Calu3 (cell line): Measurements from ENCODE around the gene MAP3K20. TPM values are rescaled to one million over a fixed set of nuclear protein-coding genes. Genes with fewer than 3 reads are reported as not detected.

Source experiments
- BruUV-seq: library from RNA; stranded (reverse); fragments of 400-500 nt; replicated peaks from 2 replicates; lab custom pipeline; 2021; lab: Mats Ljungman, UMichigan
- CTCF ChIA-PET: fragments of 300-600 bp; sonication (Branson Sonifier 250); formaldehyde crosslinking; loops from one replicate; lab custom pipeline; 2022; ENCODE audit warnings: antibody characterized with exemption; lab: Charles Lee
- DNase-seq: peaks from one replicate; pipeline ENCODE4 v3.0.0; 2022
- H3K27ac Mint-ChIP-seq: one replicate; pipeline ENCODE4 v1.8.0; 2022; ENCODE audit warnings: mixed read lengths; ENCODE audit not compliant: unreplicated experiment
- H3K27me3 Mint-ChIP-seq: one replicate; pipeline ENCODE4 v1.8.0; 2022; ENCODE audit warnings: mixed read lengths; ENCODE audit not compliant: unreplicated experiment
- H3K36me3 Mint-ChIP-seq: one replicate; pipeline ENCODE4 v1.8.0; 2022; ENCODE audit warnings: mild to moderate bottlenecking, moderate library complexity, mixed read lengths; ENCODE audit not compliant: insufficient read depth, unreplicated experiment
- H3K4me1 Mint-ChIP-seq: one replicate; pipeline ENCODE4 v1.8.0; 2022; ENCODE audit warnings: mild to moderate bottlenecking, low read depth, mixed read lengths; ENCODE audit not compliant: unreplicated experiment
- H3K4me3 Mint-ChIP-seq: one replicate; pipeline ENCODE4 v1.8.0; 2022; ENCODE audit warnings: mild to moderate bottlenecking, low read depth, moderate library complexity, mixed read lengths; ENCODE audit not compliant: unreplicated experiment
- H3K9me3 Mint-ChIP-seq: one replicate; pipeline ENCODE4 v1.8.0; 2022; ENCODE audit warnings: low read depth, mixed read lengths; ENCODE audit not compliant: unreplicated experiment
- intact Hi-C: fragments of 100-400 bp; cut with micrococcal nuclease; formaldehyde crosslinking; loops from one replicate; pipeline ENCODE4 v1.10.0; 2022; ENCODE audit not compliant: unreplicated experiment
- total RNA-seq: library from RNA; stranded (reverse); gene quantifications from 2 replicates; pipeline ENCODE4 v1.2.3, GENCODE V29; 2022
- TF ChIP-seq, protein P1 (sequence below): fragments of 200-600 bp; IDR thresholded peaks from one replicate; pipeline ENCODE4 v1.8.0; 2022; ENCODE audit warnings: antibody characterized with exemption; ENCODE audit not compliant: unreplicated experiment

Gene MAP3K20
- total RNA-seq, 1 experiment from 2014 or later: 37.0 TPM

DNA sequence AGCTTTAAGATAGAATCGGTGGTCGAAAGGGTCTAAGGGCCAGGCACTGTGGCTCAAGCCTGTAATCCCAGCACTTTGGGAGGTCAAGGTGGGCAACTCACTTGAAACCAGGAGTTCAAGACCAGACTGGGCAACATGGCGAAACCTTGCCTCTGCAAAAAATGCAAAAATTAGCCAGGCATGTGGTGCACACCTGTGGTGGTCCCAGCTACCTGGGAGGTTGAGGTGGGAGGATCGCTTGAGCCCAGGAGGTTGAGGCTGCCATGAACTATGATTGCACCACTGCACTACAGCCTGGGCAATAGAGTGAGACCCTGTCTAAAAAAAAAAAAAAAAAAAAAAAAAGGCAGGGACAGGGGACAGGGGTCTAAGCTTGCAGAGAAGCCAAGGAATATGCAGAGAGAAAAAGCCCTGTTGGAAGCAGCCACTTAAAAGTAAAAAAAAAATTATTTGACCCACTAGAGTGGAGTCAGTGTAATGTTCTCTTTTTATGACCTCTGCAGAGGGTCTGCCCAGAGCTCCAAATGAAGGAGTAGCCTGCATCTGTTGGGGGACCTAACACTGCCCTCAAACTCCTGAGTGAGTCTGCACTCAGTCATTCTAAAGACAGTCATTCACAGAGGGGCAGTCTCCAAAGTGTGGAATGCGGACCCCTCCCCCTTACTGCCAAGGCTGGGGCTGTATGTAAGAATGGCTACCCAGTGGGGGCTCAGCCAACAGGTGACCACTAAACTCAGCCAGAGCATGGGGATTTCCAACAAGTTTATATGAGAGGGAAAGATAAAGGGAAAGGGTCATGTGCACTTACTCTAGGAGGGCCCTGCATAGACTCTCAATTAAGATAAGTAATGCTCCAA, 160.5 kb downstream of the MAP3K20 start:
- intact Hi-C loops: no loop called here
- no peak for DNase-seq
- H3K27me3 Mint-ChIP-seq: no peaks in the 10 kb centered on the region
- H3K36me3 Mint-ChIP-seq: peaks cover 6% of the 10 kb centered on the region
- no TSS peak for BruUV-seq
- H3K27ac Mint-ChIP-seq: no peak overlapping the region
- H3K4me3 Mint-ChIP-seq: no peak overlapping the region
- peaks cover 45% of the 10 kb centered on the region for H3K4me1 Mint-ChIP-seq
- CTCF ChIA-PET: no interaction called here
- no peaks in the 10 kb centered on the region for H3K9me3 Mint-ChIP-seq
- TF ChIP-seq, protein P1, sequence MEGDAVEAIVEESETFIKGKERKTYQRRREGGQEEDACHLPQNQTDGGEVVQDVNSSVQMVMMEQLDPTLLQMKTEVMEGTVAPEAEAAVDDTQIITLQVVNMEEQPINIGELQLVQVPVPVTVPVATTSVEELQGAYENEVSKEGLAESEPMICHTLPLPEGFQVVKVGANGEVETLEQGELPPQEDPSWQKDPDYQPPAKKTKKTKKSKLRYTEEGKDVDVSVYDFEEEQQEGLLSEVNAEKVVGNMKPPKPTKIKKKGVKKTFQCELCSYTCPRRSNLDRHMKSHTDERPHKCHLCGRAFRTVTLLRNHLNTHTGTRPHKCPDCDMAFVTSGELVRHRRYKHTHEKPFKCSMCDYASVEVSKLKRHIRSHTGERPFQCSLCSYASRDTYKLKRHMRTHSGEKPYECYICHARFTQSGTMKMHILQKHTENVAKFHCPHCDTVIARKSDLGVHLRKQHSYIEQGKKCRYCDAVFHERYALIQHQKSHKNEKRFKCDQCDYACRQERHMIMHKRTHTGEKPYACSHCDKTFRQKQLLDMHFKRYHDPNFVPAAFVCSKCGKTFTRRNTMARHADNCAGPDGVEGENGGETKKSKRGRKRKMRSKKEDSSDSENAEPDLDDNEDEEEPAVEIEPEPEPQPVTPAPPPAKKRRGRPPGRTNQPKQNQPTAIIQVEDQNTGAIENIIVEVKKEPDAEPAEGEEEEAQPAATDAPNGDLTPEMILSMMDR: no peak

DNA sequence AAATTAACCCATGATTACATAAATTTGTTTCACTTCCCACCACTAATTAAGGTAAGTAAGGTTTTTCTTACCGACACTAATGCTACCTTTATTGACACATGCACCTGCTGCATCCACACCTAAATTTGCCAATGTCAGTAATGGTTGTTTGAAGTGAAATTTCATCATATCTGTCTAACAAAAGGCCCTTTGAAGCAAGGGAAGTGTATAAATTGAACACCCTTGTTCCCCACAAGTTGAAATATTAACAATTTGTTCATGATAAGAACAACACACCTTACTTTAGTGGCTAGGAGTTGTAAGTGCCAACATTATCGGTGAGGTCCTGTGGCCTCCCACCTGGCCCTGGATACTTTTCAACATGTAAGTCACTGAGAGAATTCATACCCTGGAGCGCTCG, 162.7 kb downstream of the MAP3K20 start:
- Mint-ChIP-seq H3K4me1 (peaks cover 45% of the 10 kb centered on the region), H3K27ac (peak overlapping the region; percentile 84), H3K9me3 (no peaks in the 10 kb centered on the region), H3K4me3 (no peak overlapping the region), H3K36me3 (peaks cover 10% of the 10 kb centered on the region), H3K27me3 (no peaks in the 10 kb centered on the region)
- DNase-seq: peak; percentile 49
- CTCF ChIA-PET: interaction anchor here (0.6 kb wide), 1 partner anchor 899 kb away, joined by 3 read pairs; no protein-coding TSS in a partner anchor
- BruUV-seq: no TSS peak
- TF ChIP-seq, protein P1: no peak
- intact Hi-C loops: no loop called here

DNA sequence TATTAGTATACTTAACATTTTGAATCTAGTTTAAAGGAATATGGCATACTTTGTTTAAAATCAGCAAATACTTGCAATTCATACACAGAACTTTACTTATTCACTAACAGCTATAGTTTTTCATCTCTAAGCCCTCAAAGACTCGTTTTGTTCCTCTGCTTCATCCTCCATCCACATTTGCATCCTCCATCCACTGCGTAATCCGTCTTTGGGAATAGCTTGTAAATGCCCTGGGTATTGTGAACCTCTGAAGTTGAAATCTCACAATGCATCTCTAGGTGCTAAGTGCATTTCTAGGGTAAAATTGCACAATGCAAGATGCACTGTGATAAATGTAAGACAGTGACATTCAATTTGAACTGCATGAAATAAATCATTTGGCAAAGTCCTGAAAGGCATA, 163.2 kb downstream of the MAP3K20 start:
- CTCF ChIA-PET: no interaction called here
- DNase-seq: no peak
- TF ChIP-seq, protein P1: no peak
- peak overlapping the region; percentile 84 for H3K27ac Mint-ChIP-seq
- H3K4me1 Mint-ChIP-seq: peaks cover 45% of the 10 kb centered on the region
- H3K27me3 Mint-ChIP-seq: no peaks in the 10 kb centered on the region
- H3K9me3 Mint-ChIP-seq: no peaks in the 10 kb centered on the region
- H3K36me3 Mint-ChIP-seq: peaks cover 14% of the 10 kb centered on the region
- BruUV-seq: no TSS peak
- H3K4me3 Mint-ChIP-seq: no peak overlapping the region
- intact Hi-C loops: no loop called here

DNA sequence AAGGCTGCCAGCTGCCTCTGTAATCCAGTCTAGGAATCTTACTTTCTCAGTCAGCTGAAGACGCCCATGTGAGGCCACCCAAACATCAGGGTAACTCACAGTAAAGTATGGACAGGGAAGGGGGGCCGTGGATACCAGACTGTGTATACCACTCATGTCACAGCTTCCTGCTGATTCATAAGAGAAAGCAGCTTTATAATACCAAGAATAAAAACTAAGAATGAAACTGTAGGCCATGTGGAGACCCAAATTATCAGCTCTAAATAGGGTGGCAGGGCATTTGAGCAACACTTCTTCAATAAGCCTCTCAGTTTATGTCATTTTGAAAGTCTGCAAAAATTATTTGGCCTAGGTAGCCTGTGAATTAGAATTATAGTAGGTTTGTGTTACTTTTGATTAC, 164.0 kb downstream of the MAP3K20 start:
- CTCF ChIA-PET: interaction anchor here (0.5 kb wide), 1 partner anchor 14 kb away, joined by 3 read pairs; no protein-coding TSS in a partner anchor
- intact Hi-C loops: no loop called here
- peaks cover 39% of the 10 kb centered on the region for H3K4me1 Mint-ChIP-seq
- H3K4me3 Mint-ChIP-seq: no peak overlapping the region
- H3K36me3 Mint-ChIP-seq: peaks cover 14% of the 10 kb centered on the region
- TF ChIP-seq, protein P1: no peak
- H3K27ac Mint-ChIP-seq: no peak overlapping the region
- no peaks in the 10 kb centered on the region for H3K27me3 Mint-ChIP-seq
- DNase-seq: no peak
- H3K9me3 Mint-ChIP-seq: no peaks in the 10 kb centered on the region
- no TSS peak for BruUV-seq
